DMS 273 treated with DMSO at 0.1 percent for 48 hours (cell line): Measurements from ENCODE around the gene SFXN5.

ENCODE experiments used
- DNase-seq: peaks from one replicate; lab custom pipeline; 2025; lab: John Stamatoyannopoulos, UW

Gene SFXN5

GRCh38 chr2:73043929-73044832 is 27.3 kb downstream of the SFXN5 start:
- no peak for DNase-seq

DNA sequence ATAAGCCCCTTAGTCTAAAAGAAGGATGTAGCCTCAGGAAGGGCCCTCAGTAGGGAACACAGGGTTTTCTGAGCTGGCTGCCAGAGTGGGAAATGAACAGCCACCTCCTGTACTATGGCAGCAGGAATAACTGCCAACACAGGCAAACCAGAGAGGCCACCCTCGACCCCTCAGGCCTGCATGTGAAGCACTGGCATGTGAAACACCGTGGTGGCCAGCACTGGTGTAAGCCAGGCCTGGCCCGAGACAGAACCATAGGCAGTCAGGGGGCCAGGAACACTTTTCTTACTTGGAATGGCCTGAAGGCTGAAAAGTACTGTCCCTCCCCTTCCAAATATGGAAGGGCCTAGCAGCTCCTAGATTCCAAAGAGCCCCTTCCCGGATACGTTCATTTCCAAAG is 28.2 kb downstream of the SFXN5 start:
- DNase-seq: no peak

DNA sequence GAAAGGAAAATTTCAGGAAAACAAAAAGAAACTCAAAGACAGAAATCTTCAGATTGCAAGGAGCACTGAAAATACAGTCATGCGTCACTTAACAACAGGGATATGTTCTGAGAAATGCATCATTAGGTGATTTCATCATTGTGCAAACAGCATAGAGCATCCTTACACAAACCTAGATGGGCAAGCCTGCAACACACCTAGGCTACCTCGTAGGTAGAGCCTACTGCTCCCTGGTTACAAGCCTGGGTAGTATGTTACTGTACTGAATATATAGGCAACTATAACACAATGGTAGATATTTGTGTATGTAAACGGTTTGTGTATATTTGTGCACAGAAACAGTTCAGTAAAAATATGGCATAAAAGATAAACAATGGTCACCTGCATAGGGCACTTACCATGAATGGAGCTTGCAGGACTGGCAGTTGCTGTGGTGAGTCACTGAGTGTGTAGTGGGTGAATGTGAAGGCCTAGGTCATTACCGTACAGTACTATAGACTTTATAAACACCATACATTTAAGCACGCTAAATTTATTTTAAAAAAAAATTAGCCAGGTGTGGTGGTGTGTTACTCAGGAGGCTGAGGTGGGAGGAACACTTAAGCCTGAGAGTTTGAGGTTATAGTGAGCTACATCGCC is 33.4 kb downstream of the SFXN5 start:
- DNase-seq: no peak

DNA sequence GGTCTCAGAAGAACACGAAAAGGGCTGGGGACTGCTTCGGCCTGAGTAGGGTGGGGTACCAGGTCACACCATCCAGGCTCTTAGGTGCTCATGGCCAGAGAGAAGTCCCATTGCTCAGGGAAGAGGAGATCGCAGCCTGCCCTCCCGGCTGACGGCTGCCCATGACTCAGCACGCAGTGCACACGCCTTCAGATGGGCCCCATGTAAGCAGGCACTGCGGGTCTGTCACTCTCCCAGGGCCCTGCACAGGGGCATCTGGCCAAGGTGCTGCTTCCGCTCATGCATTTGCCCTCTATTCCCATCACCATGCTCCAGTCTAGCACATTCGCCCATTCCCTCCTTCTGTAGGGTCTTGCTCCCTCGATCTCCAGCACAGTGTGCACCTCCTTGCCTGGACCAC is 34.7 kb downstream of the SFXN5 start:
- DNase-seq: no peak

DNA sequence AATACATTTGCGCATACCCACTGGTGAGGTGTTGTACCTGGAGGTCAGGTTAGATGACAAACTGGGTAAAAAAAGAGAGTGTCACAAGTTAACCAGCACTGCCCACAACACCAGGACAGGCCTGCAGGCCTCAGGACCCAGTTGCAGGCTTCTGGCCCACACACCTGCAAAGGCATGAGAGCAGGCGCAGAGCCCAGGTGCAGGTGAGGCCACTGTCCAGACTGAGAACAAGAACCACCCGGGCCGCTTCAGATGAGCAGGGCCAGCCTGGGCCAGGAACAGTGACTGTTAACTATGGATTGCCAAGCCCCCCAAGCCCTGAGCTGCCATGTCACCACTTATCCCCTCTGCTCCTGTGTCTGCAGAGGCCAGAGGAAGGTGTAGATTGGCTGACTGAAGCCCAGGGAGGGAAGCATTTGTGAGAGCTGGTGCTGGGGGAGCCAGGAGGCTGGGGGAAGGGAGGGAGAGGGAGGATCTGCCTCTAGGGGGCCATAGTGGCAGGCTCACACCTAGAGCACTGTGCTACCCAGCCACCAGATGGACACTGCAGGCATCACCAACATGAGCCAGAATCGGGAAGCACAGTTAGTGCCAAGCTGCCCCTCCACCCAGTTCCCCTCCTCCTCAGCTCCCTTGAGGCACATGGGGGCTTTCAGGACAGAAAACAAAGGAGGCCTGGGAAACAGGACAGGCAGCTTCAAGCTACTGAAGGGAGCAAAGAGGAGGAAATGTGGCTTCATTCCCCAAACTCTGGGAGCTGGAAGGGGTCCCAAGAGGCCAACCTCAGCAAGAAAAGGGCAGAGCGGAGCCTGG is 35.4 kb downstream of the SFXN5 start:
- DNase-seq: no peak

- no peak for DNase-seq
Observed at GRCh38 chr2:73034661-73035375, 36.7 kb downstream of the SFXN5 start.

GRCh38 chr2:73033766-73034381 is 37.6 kb downstream of the SFXN5 start:
- no peak for DNase-seq

DNA sequence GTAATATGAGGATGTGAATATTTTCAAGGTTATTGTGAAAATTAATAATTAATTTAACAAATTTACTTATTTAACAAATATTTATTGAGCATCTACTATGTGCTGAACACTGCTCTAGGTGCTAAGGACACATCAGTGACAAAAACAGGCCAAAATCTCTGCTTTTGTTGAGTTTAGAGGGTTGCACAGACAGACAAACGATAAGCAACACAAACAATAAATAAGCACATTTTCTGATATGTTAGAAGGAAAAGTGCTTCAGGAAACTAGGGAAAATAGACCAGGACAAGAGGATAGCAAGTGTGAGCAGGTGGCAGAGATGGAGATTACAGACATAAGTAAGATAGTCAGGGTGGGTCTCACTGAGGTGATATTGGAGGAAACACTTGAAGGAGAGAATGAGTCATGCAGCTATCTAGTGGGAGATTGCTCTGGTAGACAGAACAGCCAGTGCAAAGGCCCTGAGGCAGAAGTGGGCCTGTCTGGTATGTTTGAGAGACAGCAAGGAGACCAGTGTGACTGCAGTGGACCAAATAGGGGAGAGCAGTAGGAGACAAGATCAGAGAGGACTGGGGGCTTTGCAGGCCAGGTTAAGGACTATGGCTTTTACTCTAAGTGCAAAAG is 38.3 kb downstream of the SFXN5 start:
- DNase-seq: no peak

- DNase-seq: no peak
Observed at GRCh38 chr2:73032702-73033097, 38.8 kb downstream of the SFXN5 start.

GRCh38 chr2:73031725-73032701 is 39.5 kb downstream of the SFXN5 start:
- DNase-seq: no peak

DNA sequence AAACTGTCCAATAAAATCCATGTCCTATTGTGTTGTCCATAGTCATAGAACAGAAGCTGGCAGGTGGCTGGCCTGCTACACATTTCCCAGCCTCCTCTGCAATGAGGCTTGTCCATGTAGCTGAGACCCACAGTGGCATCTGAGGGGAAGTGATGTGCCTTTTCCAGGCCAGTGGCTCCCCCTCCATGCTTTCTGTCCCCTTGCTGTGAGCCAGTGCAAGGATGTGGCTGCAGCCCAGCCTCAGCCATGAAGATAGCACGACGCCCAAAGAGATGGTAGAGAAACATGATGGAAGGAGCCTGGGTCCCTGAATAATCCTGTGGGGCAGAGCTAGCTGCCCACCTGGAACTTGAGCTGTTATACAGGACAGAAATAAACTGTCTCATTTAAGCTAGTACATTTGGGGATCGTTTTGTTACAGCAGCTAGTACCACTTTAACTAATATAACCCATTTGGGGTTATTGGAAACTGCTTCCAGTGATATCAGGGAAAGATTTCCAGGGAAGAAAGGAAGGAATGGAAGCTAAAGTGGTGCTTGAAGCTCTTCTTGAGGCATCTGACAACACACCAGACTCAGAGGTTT is 40.3 kb downstream of the SFXN5 start:
- no peak for DNase-seq

GRCh38 chr2:73028841-73029240 is 42.7 kb downstream of the SFXN5 start:
- DNase-seq: no peak

- DNase-seq: no peak
Observed at GRCh38 chr2:73027340-73027739, 44.2 kb downstream of the SFXN5 start.

DNA sequence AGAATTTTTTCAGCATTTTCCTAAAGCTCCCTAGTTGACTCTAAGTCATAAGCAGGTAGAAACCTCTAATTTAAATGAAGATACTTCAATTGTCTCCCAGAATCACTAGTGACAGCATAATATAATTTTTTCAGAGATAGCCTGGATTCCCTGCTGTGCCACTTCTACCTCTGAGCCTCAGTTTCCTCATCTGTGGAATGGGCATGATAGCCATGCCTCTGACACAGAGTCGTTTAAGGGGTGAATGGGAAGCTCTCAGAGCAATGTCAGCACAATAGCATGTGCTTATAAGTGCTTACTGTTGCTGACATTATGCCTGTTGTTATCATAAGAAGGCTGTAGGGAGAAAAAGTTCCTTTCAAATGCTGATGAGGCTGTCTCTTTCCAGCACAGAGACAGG is 48.0 kb downstream of the SFXN5 start:
- no peak for DNase-seq

DNA sequence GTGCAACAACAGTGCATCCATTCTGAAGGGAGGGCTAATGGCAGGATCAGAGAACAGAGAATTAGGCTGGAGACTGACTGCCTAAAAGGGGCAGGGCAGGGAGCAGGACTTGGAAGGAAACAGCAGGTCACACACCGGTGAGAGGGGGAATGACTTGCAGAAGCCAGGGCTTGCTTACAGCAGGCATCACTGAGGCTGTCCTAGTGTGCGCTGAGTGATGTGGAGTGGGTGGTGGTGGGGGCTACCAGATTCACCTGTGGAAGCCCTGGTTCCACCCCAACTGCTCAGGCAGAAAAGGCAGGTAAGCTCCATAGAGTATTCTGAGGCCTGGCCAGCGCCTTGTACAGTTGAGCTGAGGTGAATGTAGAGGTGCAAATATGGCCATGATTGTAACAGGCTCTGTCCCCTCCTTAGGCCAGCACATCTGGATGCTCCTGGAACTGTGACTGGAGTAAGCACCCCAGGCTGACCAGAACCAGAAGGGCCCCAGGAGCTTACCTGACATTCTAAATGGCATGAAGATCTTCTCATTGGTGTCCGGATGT is 49.4 kb downstream of the SFXN5 start:
- no peak for DNase-seq

- DNase-seq: no peak
Observed at GRCh38 chr2:73021371-73022010, 50.0 kb downstream of the SFXN5 start.

DNA sequence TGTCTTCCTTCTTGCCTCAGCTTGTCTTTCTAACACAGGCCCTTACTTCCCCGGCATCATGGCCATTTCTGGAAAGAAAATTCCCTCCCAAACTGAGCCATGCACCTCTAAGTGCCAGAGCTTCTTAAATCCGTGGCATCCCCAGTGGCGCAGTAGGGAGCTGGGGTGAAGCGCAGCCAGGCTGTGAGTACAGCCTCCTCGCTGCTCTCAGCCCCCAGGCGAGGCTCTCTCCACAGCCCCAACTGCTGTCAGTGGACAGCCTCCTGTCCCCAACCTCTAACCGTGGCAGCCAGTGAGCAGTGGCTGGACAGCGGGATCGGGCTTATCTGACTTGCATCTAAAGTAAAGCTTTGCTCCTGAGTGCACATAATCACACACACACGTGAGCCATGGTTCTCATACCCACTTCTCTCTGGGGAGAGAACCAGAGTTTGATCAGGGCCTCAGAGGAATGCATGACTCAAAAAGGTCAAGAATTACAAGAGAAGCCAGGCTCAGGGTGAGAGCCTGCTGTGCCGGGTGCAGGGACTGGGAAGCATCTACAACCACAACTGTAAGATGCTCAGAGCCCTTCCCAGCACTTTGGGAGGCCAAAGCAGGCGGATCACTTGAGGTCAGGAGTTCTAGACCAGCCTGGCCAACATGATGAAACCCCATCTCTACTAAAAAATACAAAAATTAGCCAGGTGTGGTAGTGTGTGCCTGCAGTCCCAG is 50.7 kb downstream of the SFXN5 start:
- no peak for DNase-seq

- DNase-seq: no peak
Observed at GRCh38 chr2:73020306-73020656, 51.2 kb downstream of the SFXN5 start.
